Muscle of leg (tissue), 11 donors: ENCODE data around the gene PRTN3. TPM values are rescaled to one million over a fixed set of nuclear protein-coding genes. Genes with fewer than 3 reads are reported as not detected.
A peak's percentile ranks its signal among the peaks of the same experiment; 100 is the strongest.
"Not testable (repeated sequence)": the region's sequence is repeated elsewhere in the genome, so short reads cannot be mapped to it uniquely, and the experiment has no call there.

Source experiments
- DNase-seq: peaks from one replicate; pipeline ENCODE4 v3.0.0; 2013
- H3K27ac ChIP-seq: one replicate; pipeline ENCODE4 v1.5.1; 2013; ENCODE audit warnings: mild to moderate bottlenecking, low read length, control low read depth
- H3K27me3 ChIP-seq: one replicate; pipeline ENCODE4 v1.6.1; 2013; ENCODE audit warnings: low read length; ENCODE audit not compliant: control insufficient read depth, insufficient read depth
- H3K36me3 ChIP-seq: one replicate; pipeline ENCODE4 v1.6.1; 2013; ENCODE audit warnings: low read length; ENCODE audit not compliant: control insufficient read depth, insufficient read depth
- H3K4me1 ChIP-seq: one replicate; pipeline ENCODE4 v1.6.1; 2013; ENCODE audit warnings: low read length; ENCODE audit not compliant: control insufficient read depth, insufficient read depth
- H3K4me3 ChIP-seq: one replicate; pipeline ENCODE4 v1.5.1; 2013; ENCODE audit warnings: low read length, control low read depth
- H3K9me3 ChIP-seq: replicated peaks from 2 replicates; pipeline ENCODE4 v1.6.1; 2013; ENCODE audit warnings: low read depth, low read length; ENCODE audit not compliant: control insufficient read depth
- WGBS: methylation state at CpG from one replicate; pipeline ENCODE4 v1.1.5; 2013; ENCODE audit warnings: missing lambda C conversion rate; ENCODE audit not compliant: insufficient coverage; 5-methylcytosine and 5-hydroxymethylcytosine counted together
- polyA plus RNA-seq, 8 donors: library from polyadenylated mRNA; unstranded; fragments of 120-200 nt; gene quantifications; one replicate each; pipeline versions ENCODE4 v1.2.1 to v1.2.3, GENCODE V29; 2013; ENCODE audit warnings: inconsistent platforms in 1 of 8, low replicate concordance in 1 of 8; ENCODE audit not compliant: insufficient read length in 8 of 8, insufficient read depth in 1 of 8
- total RNA-seq: library from RNA; stranded (reverse); fragments of 120-200 nt; gene quantifications from one replicate; pipeline ENCODE4 v1.2.4, GENCODE V29; 2013

Gene PRTN3
- total and polyA plus RNA-seq, 9 donors: 0.44 to 11.6 (median 3.8) TPM

- 87% methylated on average over 46 of the region's 51 CpGs for WGBS
- Histone ChIP-seq H3K27me3 (no peaks in the 10 kb centered on the region), H3K36me3 (peaks cover 87% of the 10 kb centered on the region), H3K4me1 (no peaks in the 10 kb centered on the region), H3K4me3 (no peak overlapping the region), H3K27ac (no peak overlapping the region), H3K9me3 (no peaks in the 10 kb centered on the region)
- DNase-seq: no peak
These were observed 43.8 kb downstream of the PRTN3 start for GRCh38 chr19:884420-885211.

- Histone ChIP-seq H3K36me3 (peaks cover 89% of the 10 kb centered on the region), H3K4me3 (no peak overlapping the region), H3K9me3 (no peaks in the 10 kb centered on the region), H3K27me3 (no peaks in the 10 kb centered on the region), H3K27ac (no peak overlapping the region), H3K4me1 (no peaks in the 10 kb centered on the region)
- WGBS: 94% methylated on average over 64 of the region's 64 CpGs
- DNase-seq: no peak
These were observed 44.9 kb downstream of the PRTN3 start for GRCh38 chr19:885536-886224.

- Histone ChIP-seq H3K36me3 (peaks cover 80% of the 10 kb centered on the region), H3K27me3 (no peaks in the 10 kb centered on the region), H3K9me3 (no peaks in the 10 kb centered on the region), H3K4me1 (peaks cover 7% of the 10 kb centered on the region), H3K27ac (no peak overlapping the region), H3K4me3 (no peak overlapping the region)
- 20% methylated on average over 2 of the region's 16 CpGs for WGBS
- no peak for DNase-seq
These were observed 46.3 kb downstream of the PRTN3 start for GRCh38 chr19:887072-887471.

GRCh38 chr19:887599-887998 is 46.8 kb downstream of the PRTN3 start:
- 91% methylated on average over 10 of the region's 10 CpGs for WGBS
- peaks cover 75% of the 10 kb centered on the region for H3K36me3 ChIP-seq

GRCh38 chr19:888581-889385 is 48.0 kb downstream of the PRTN3 start:
- Histone ChIP-seq H3K9me3 (no peaks in the 10 kb centered on the region), H3K4me1 (peaks cover 10% of the 10 kb centered on the region), H3K27me3 (no peaks in the 10 kb centered on the region), H3K36me3 (peaks cover 64% of the 10 kb centered on the region), H3K4me3 (no peak overlapping the region), H3K27ac (no peak overlapping the region)
- WGBS: 86% methylated on average over 25 of the region's 30 CpGs
- no peak for DNase-seq

More at GRCh38 chr19:887599-887998, 46.8 kb downstream of the PRTN3 start:
- Histone ChIP-seq H3K27ac (no peak overlapping the region), H3K4me1 (peaks cover 10% of the 10 kb centered on the region), H3K9me3 (no peaks in the 10 kb centered on the region), H3K27me3 (no peaks in the 10 kb centered on the region), H3K4me3 (no peak overlapping the region)
- DNase-seq: no peak

- no peaks in the 10 kb centered on the region for H3K9me3 ChIP-seq
- no peak overlapping the region for H3K27ac ChIP-seq
- H3K4me3 ChIP-seq: no peak overlapping the region
- no peak for DNase-seq
- 90% methylated on average over 26 of the region's 26 CpGs for WGBS
- no peaks in the 10 kb centered on the region for H3K27me3 ChIP-seq
- peaks cover 10% of the 10 kb centered on the region for H3K4me1 ChIP-seq
- H3K36me3 ChIP-seq: peaks cover 55% of the 10 kb centered on the region
These were observed 49.0 kb downstream of the PRTN3 start for GRCh38 chr19:889662-890295.

- no peaks in the 10 kb centered on the region for H3K27me3 ChIP-seq
- H3K4me1 ChIP-seq: peaks cover 10% of the 10 kb centered on the region
- H3K36me3 ChIP-seq: peaks cover 47% of the 10 kb centered on the region
- H3K27ac ChIP-seq: no peak overlapping the region
- 94% methylated on average over 13 of the region's 18 CpGs for WGBS
- no peak for DNase-seq
- H3K9me3 ChIP-seq: no peaks in the 10 kb centered on the region
- H3K4me3 ChIP-seq: no peak overlapping the region
These were observed 50.0 kb downstream of the PRTN3 start for GRCh38 chr19:890831-891230.

GRCh38 chr19:891421-892200 is 50.8 kb downstream of the PRTN3 start:
- WGBS: 76% methylated on average over 38 of the region's 50 CpGs
- DNase-seq, H3K27me3 ChIP-seq, H3K9me3 ChIP-seq: not testable (repeated sequence)
- H3K4me1 ChIP-seq: peaks cover 10% of the 10 kb centered on the region
- H3K36me3 ChIP-seq: peaks cover 43% of the 10 kb centered on the region
- H3K4me3 ChIP-seq: peak overlapping the region; percentile 74
- H3K27ac ChIP-seq: peak overlapping the region; percentile 82

GRCh38 chr19:892243-892893 is 51.6 kb downstream of the PRTN3 start:
- H3K4me3 ChIP-seq: peak overlapping the region; percentile 74
- DNase-seq: no peak
- H3K27ac ChIP-seq: peak overlapping the region; percentile 82

More at GRCh38 chr19:892243-892893, 51.6 kb downstream of the PRTN3 start:
- Histone ChIP-seq H3K27me3 (no peaks in the 10 kb centered on the region), H3K36me3 (peaks cover 45% of the 10 kb centered on the region), H3K9me3 (no peaks in the 10 kb centered on the region), H3K4me1 (peaks cover 10% of the 10 kb centered on the region)
- 4% methylated on average over 16 of the region's 27 CpGs for WGBS
